Thyroid gland (tissue), 4 donors: ENCODE measurements around the gene SKIC8. TPM values are rescaled to one million over a fixed set of nuclear protein-coding genes. Genes with fewer than 3 reads are reported as not detected.

Source experiments
- DNase-seq, 2 donors: peaks; one replicate each; pipeline ENCODE4 v3.0.0-alpha.2; 2019
- H3K27ac ChIP-seq, 3 donors: fragments of 200-600 bp; sonication (generic); 1 replicate in 2 of 3; 2 replicates in 1 of 3; pipeline ENCODE4 v1.5.1; 2016 to 2019; ENCODE audit warnings: mild to moderate bottlenecking in 1 of 3, moderate library complexity in 1 of 3
- H3K27me3 ChIP-seq: fragments of 200-600 bp; sonication (generic); one replicate; pipeline ENCODE4 v1.5.1; 2019
- H3K36me3 ChIP-seq, 2 donors: fragments of 200-600 bp; sonication (generic); one replicate each; pipeline ENCODE4 v1.5.1; 2016 to 2019
- H3K4me1 ChIP-seq, 2 donors: fragments of 200-600 bp; sonication (generic); one replicate each; pipeline ENCODE4 v1.5.1; 2017 to 2019
- H3K4me3 ChIP-seq, 3 donors: fragments of 200-600 bp; sonication (generic); replicated peaks in 1 of 3; 1 replicate in 2 of 3; 2 replicates in 1 of 3; pipeline ENCODE4 v1.5.1; 2016; ENCODE audit warnings: mild to moderate bottlenecking in 1 of 3
- H3K9me3 ChIP-seq: fragments of 200-600 bp; sonication (generic); one replicate; pipeline ENCODE4 v1.5.1; 2017
- POLR2A ChIP-seq, 2 donors: fragments of 450-650 bp; IDR thresholded peaks; one replicate each; pipeline ENCODE4 v1.6.1; 2017; ENCODE audit warnings: antibody characterized with exemption in 2 of 2, mild to moderate bottlenecking in 2 of 2, moderate library complexity in 1 of 2
- WGBS, 2 donors: methylation state at CpG; one replicate each; pipeline ENCODE4 v1.1.5; 2017; 5-methylcytosine and 5-hydroxymethylcytosine counted together
- intact Hi-C: fragments of 100-400 bp; cut with DNase I; formaldehyde crosslinking; loops from one replicate; pipeline ENCODE4 v1.15.1; 2023
- total RNA-seq, 4 donors: library from RNA; depleted of rRNA; stranded (reverse); fragments of >200 nt; gene quantifications; one replicate each; pipeline ENCODE4 v1.2.3, GENCODE V29; 2016
- TF ChIP-seq, protein P1 (sequence below), 6 experiments: fragments of 200-600 bp in 3 of 6; fragments of 450-650 bp in 3 of 6; sonication (generic) in 3 of 6; IDR thresholded peaks; one replicate each; pipeline ENCODE4 v1.5.1; 2016 to 2019; ENCODE audit warnings: antibody characterized with exemption in 6 of 6, mild to moderate bottlenecking in 2 of 6, inconsistent platforms in 1 of 6, moderate library complexity in 1 of 6

SKIC8 gene
- total RNA-seq, 4 donors from 2014 or later, result 87.0 to 113 (median 101) TPM

DNA sequence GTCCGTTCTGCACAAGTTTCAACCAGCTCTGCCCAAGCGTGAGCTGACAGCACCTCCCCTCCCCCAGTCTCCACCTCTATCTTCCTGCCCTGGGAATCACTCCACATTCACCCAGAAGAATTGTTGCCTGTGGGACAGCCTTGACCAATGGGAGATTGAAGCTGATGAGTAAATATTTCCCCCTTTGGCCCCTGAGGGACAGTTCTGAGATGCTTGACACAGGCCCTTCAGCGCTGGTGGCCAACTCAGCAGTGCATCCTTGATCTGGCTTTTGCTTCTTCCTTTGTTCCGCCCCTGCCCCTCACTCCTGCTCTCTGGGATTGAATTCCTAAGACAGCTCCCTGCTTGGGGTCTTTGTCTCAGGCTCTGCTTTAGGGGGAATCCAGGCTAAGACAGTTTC, 13.1 kb upstream of the SKIC8 start:
- no peak overlapping the region for H3K4me3 ChIP-seq
- no peaks in the 10 kb centered on the region for H3K36me3 ChIP-seq
- H3K27ac ChIP-seq, result no peak overlapping the region
- no peak for TF ChIP-seq POLR2A (IDR thresholded peaks at IDR 0.05)
- TF ChIP-seq, protein P1, sequence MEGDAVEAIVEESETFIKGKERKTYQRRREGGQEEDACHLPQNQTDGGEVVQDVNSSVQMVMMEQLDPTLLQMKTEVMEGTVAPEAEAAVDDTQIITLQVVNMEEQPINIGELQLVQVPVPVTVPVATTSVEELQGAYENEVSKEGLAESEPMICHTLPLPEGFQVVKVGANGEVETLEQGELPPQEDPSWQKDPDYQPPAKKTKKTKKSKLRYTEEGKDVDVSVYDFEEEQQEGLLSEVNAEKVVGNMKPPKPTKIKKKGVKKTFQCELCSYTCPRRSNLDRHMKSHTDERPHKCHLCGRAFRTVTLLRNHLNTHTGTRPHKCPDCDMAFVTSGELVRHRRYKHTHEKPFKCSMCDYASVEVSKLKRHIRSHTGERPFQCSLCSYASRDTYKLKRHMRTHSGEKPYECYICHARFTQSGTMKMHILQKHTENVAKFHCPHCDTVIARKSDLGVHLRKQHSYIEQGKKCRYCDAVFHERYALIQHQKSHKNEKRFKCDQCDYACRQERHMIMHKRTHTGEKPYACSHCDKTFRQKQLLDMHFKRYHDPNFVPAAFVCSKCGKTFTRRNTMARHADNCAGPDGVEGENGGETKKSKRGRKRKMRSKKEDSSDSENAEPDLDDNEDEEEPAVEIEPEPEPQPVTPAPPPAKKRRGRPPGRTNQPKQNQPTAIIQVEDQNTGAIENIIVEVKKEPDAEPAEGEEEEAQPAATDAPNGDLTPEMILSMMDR (IDR thresholded peaks at IDR 0.05), result no peak
- peaks cover 0 to 6% of the 10 kb centered on the region in 2 donors for H3K4me1 ChIP-seq
- intact Hi-C loops, result loop anchor here (10.0 kb wide), 1 partner anchor 172 kb away; no protein-coding TSS in a partner anchor
- DNase-seq, result no peak
- H3K9me3 ChIP-seq, result no peaks in the 10 kb centered on the region
- WGBS, 2 donors, result 76 to 77% methylated on average over 4 of the region's 4 CpGs
- no peaks in the 10 kb centered on the region for H3K27me3 ChIP-seq

DNA sequence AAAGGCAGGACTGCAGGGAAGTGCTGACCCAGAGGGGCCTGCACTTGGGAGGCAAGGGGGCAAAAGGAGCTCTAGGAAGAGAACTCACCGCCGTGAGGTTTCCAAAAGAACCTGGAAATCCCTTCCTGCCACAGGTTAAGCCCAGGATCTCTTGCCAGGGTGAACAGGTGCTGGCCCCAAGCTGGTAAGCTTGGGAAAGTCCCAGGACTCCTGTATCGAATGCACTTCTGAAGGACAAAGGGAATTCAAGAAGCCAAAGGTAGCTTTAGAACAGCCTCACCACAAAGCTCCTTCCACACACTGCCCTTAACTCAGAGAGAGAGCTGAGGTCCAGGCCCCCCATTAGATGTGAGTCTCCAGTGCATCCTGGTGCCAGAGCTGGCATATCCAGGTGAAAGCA, 11.9 kb upstream of the SKIC8 start:
- DNase-seq, result no peak
- H3K4me1 ChIP-seq, result peaks cover 0 to 6% of the 10 kb centered on the region in 2 donors
- no peak overlapping the region for H3K4me3 ChIP-seq
- H3K36me3 ChIP-seq, result no peaks in the 10 kb centered on the region
- TF ChIP-seq, protein P1 (IDR thresholded peaks at IDR 0.05), result no peak
- no peak for TF ChIP-seq POLR2A (IDR thresholded peaks at IDR 0.05)
- H3K9me3 ChIP-seq, result no peaks in the 10 kb centered on the region
- 75 to 80% methylated on average over 3 of the region's 3 CpGs for WGBS, 2 donors
- no peak overlapping the region for H3K27ac ChIP-seq
- intact Hi-C loops, result loop anchor here (10.0 kb wide), 1 partner anchor 174 kb away; no protein-coding TSS in a partner anchor
- H3K27me3 ChIP-seq, result no peaks in the 10 kb centered on the region

DNA sequence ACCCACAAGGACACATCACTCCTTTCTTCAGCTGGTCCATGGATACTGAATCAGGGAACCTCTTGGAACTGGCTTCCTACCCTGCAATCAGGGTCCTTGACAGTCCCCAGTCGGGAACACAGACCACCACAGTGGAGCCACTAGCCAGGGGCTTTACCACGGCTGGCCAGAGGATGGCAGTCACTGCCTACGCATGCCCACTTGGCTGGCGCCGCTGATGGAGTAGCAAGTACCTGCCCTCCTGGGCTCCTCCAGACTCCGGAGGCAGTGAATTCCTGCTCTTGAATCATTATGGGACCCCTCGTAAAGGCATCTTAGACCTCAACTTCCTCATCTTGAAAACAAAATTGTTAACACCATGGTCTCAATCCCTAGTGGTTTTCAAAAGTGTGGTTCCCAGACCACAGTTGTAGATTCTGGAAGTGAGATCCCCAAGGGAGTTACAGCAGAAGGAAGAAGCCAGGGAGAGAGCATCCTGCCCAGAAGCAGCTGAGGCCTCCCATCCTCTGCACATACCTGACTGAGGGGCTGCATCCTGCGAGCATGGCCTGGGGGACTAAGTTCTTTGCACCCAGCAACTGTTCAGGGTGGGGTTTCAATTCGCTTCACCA, 9.1 kb upstream of the SKIC8 start:
- no peaks in the 10 kb centered on the region for H3K36me3 ChIP-seq

DNA sequence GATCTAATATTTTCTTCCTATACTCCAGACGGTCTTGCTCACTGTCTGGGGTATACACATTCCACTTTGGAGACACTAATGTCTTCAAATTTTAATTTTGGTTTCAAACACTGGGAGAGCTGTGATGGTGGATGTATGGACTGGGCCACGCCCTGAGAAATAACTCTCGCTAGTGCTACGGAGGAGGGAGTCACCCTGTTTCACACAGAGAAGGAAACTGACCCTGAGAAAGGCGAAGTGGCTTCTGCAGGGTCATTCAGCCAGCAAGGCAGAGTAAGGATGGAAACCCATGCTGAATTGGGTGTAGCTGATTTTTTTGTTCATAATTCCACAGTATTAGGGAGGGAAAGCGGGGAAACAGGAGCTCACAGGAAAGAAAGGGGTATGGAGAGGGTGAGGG, 8.6 kb upstream of the SKIC8 start:
- WGBS, 2 donors, result 65% methylated on average over 6 of the region's 6 CpGs
- intact Hi-C loops, result loop anchor here (2.0 kb wide), 1 partner anchor 115 kb away; no protein-coding TSS in a partner anchor

More for the DNA sequence above, 9.1 kb upstream of the SKIC8 start:
- H3K4me3 ChIP-seq, result no peak overlapping the region
- intact Hi-C loops, result loop anchor here (2.0 kb wide), 1 partner anchor 114 kb away; no protein-coding TSS in a partner anchor
- peaks cover 0 to 13% of the 10 kb centered on the region in 2 donors for H3K4me1 ChIP-seq
- 19 to 21% methylated on average over 9 of the region's 9 CpGs for WGBS, 2 donors
- no peak overlapping the region for H3K27ac ChIP-seq
- no peak for TF ChIP-seq POLR2A (IDR thresholded peaks at IDR 0.05)
- TF ChIP-seq, protein P1 (IDR thresholded peaks at IDR 0.05), result peak; percentile 58 to 96 (median 88)
- H3K27me3 ChIP-seq, result no peaks in the 10 kb centered on the region
- no peaks in the 10 kb centered on the region for H3K9me3 ChIP-seq
- DNase-seq, result peak; percentile 79 to 81

More for the DNA sequence above, 8.6 kb upstream of the SKIC8 start:
- H3K27ac ChIP-seq, result no peak overlapping the region
- no peak for DNase-seq
- H3K4me3 ChIP-seq, result no peak overlapping the region
- no peaks in the 10 kb centered on the region for H3K27me3 ChIP-seq
- no peaks in the 10 kb centered on the region for H3K36me3 ChIP-seq
- TF ChIP-seq, protein P1 (IDR thresholded peaks at IDR 0.05), result no peak
- peaks cover 0 to 13% of the 10 kb centered on the region in 2 donors for H3K4me1 ChIP-seq
- H3K9me3 ChIP-seq, result no peaks in the 10 kb centered on the region
